BJ (cell line): Measurements from ENCODE around the gene DDX23. TPM values are rescaled to one million over a fixed set of nuclear protein-coding genes. Genes with fewer than 3 reads are reported as not detected.
A peak's percentile ranks its signal among the peaks of the same experiment; 100 is the strongest.

ENCODE experiments used
- CTCF ChIA-PET: fragments of 350-600 bp; formaldehyde crosslinking; extraction: SDS; loops from one replicate; lab custom pipeline; 2021; ENCODE audit warnings: antibody characterized with exemption, inconsistent platforms; lab: Yijun Ruan, JAX
- POLR2A ChIA-PET: fragments of 300-600 bp; sonication (Branson Sonifier 250); formaldehyde crosslinking; extraction: SDS; loops from one replicate; lab custom pipeline; 2021; ENCODE audit warnings: antibody characterized with exemption; lab: Charles Lee
- DNase-seq: peaks from one replicate; pipeline ENCODE4 v3.0.0-alpha.2; 2011; ENCODE audit warnings: low read depth
- H3K27me3 ChIP-seq: 2 replicates; pipeline ENCODE4 v1.6.0; 2011; ENCODE audit warnings: low read length; ENCODE audit not compliant: control insufficient read depth, insufficient read depth
- H3K36me3 ChIP-seq: 2 replicates; pipeline ENCODE4 v1.5.1; 2011; ENCODE audit warnings: low read length; ENCODE audit not compliant: control insufficient read depth, insufficient read depth
- H3K4me3 ChIP-seq: 2 replicates; pipeline ENCODE4 v1.5.1; 2011; ENCODE audit warnings: low read depth, mild to moderate bottlenecking, control low read depth, low read length
- polyA plus RNA-seq: library from polyadenylated mRNA; depleted of rRNA; stranded (reverse); fragments of >200 nt; gene quantifications from 2 replicates; pipeline ENCODE4 v1.2.3, GENCODE V29; 2011
- TF ChIP-seq, protein P1 (sequence below): IDR thresholded peaks from 2 replicates; pipeline ENCODE4 v1.5.1; 2011; ENCODE audit warnings: low read depth, mild to moderate bottlenecking, control low read depth, inconsistent platforms, low read length, moderate library complexity; ENCODE audit not compliant: insufficient read depth

DDX23 gene
- polyA plus RNA-seq, 1 experiment: 59.4 TPM

- no peak for DNase-seq
- Histone ChIP-seq H3K36me3 (no peaks in the 10 kb centered on the region), H3K4me3 (peak within 1 kb of the TSS; percentile 90), H3K27me3 (no peaks in the 10 kb centered on the region)
- TF ChIP-seq, protein P1, sequence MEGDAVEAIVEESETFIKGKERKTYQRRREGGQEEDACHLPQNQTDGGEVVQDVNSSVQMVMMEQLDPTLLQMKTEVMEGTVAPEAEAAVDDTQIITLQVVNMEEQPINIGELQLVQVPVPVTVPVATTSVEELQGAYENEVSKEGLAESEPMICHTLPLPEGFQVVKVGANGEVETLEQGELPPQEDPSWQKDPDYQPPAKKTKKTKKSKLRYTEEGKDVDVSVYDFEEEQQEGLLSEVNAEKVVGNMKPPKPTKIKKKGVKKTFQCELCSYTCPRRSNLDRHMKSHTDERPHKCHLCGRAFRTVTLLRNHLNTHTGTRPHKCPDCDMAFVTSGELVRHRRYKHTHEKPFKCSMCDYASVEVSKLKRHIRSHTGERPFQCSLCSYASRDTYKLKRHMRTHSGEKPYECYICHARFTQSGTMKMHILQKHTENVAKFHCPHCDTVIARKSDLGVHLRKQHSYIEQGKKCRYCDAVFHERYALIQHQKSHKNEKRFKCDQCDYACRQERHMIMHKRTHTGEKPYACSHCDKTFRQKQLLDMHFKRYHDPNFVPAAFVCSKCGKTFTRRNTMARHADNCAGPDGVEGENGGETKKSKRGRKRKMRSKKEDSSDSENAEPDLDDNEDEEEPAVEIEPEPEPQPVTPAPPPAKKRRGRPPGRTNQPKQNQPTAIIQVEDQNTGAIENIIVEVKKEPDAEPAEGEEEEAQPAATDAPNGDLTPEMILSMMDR: no peak
- ChIA-PET CTCF (interaction anchor here (1.0 to 13.2 kb wide), 5 partner anchors 18 to 189 kb away, joined by 3 to 226 read pairs (median 3); partner anchors contain the start of gene WNT1), POLR2A (interaction anchor here (0.6 to 0.9 kb wide), 2 partner anchors 26 to 27 kb away, joined by 5 to 6 read pairs; no protein-coding TSS in a partner anchor)
Observed at GRCh38 chr12:48788854-48789775, 62.8 kb downstream of the DDX23 start, which contains the start of gene ADCY6. Gene ADCY6, minus strand, starts transcription at chr12:48789089. Its CDS starts 5,655 bp downstream, at chr12:48783434.

DNA sequence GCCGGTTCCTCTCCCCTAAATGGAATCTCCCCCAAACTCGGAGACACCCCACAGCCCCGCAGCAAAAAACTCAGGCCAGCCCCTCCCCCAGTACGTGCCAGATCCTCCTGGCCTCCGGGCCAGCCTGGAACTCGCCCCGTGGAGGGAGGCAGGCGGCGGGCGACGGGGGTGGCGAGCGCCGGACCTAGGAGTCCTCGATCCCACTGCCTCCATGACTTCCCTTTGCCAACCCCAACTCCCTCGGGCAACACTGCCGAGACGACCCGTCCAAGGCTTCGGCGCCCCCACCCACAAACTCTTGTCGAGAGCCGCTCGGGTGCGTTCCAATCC lies 63.5 kb downstream of the DDX23 start:
- TF ChIP-seq, protein P1: no peak
- POLR2A ChIA-PET: interaction anchor here (0.9 kb wide), 1 partner anchor 27 kb away, joined by 5 read pairs; no protein-coding TSS in a partner anchor
- CTCF ChIA-PET: interaction anchor here (1.0 to 13.2 kb wide), 5 partner anchors 17 to 189 kb away, joined by 3 to 226 read pairs (median 3); partner anchors contain the start of gene WNT1
- Histone ChIP-seq H3K36me3 (no peaks in the 10 kb centered on the region), H3K4me3 (peak overlapping the region; percentile 90), H3K27me3 (no peaks in the 10 kb centered on the region)
- DNase-seq: no peak

GRCh38 chr12:48787791-48788523 lies 64.0 kb downstream of the DDX23 start:
- Histone ChIP-seq H3K4me3 (peak overlapping the region; percentile 90), H3K27me3 (no peaks in the 10 kb centered on the region), H3K36me3 (no peaks in the 10 kb centered on the region)
- TF ChIP-seq, protein P1: no peak
- ChIA-PET CTCF (interaction anchor here (1.1 kb wide), 1 partner anchor 27 kb away, joined by 3 read pairs; no protein-coding TSS in a partner anchor), POLR2A (no interaction called here)
- no peak for DNase-seq

DNA sequence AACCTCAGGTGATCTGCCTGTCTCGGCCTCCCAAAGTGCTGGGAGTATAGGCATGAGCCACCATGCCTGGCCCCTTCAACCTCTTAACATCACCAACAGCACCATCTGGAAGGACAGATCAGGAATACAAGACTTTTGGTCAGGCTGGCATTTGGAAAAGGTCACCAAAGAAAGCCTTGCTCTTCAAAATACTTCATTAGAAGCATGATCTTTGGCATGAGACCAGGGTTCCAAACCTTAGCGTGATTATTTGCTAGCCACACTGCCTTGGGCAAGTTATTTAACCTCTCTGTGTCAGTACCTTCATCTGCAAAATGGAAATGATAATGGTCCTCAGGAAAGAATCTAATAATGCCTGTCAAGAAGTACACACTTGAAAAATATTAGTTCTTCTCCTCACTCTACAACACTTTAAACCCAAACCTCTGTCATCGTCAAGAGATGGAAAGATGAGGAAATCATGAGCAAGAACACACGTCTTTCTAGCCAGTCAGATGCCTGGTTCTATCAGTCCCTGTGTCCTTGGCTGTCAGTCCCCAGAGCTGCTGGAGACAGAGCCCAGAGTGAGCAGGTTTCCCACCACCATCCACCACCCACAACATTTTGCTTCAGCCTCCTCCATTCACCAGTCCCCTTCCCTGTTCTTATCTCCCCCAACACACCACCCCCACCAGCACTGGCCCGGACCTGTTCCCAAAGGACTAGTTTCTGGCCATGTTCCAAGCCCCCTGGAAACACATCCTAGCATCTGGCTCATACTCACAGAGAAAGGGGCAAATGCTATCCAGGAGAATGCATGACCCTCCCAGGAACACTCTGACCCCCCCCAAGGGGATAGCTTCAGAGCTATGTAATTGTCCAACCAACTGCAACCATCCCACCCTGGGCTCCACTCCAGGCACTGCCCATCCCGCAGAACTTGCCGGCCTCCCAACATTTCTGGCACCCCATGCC lies 65.1 kb downstream of the DDX23 start:
- Histone ChIP-seq H3K27me3 (no peaks in the 10 kb centered on the region), H3K4me3 (peak overlapping the region; percentile 90), H3K36me3 (peaks cover 6% of the 10 kb centered on the region)
- DNase-seq: no peak
- ChIA-PET POLR2A (no interaction called here), CTCF (interaction anchor here (0.8 to 3.8 kb wide), 4 partner anchors 9 to 34 kb away, joined by 3 to 15 read pairs (median 3); no protein-coding TSS in a partner anchor)
- TF ChIP-seq, protein P1: no peak
